SJCRH30 (cell line): ENCODE measurements around the gene TNS3. TPM values are rescaled to one million over a fixed set of nuclear protein-coding genes. Genes with fewer than 3 reads are reported as not detected.

Source experiments
- DNase-seq, 2 experiments: peaks; one replicate each; pipeline ENCODE4 v3.0.0-alpha.2; 2015 to 2020
- H3K27ac ChIP-seq: fragments of 250-450 bp; sonication (Bioruptor Pico); 2 replicates; pipeline ENCODE4 v1.5.1; 2020; ENCODE audit warnings: mild to moderate bottlenecking, moderate library complexity
- H3K27me3 ChIP-seq: fragments of 250-450 bp; sonication (Bioruptor Pico); 2 replicates; pipeline ENCODE4 v1.5.1; 2020; ENCODE audit warnings: mild to moderate bottlenecking, moderate library complexity
- H3K36me3 ChIP-seq: fragments of 250-450 bp; sonication (Bioruptor Pico); 2 replicates; pipeline ENCODE4 v1.5.1; 2020; ENCODE audit warnings: mild to moderate bottlenecking, moderate library complexity
- H3K4me1 ChIP-seq: fragments of 250-450 bp; sonication (Bioruptor Pico); 2 replicates; pipeline ENCODE4 v1.5.1; 2020; ENCODE audit warnings: mild to moderate bottlenecking, moderate library complexity
- H3K4me3 ChIP-seq: fragments of 250-450 bp; sonication (Bioruptor Pico); 2 replicates; pipeline ENCODE4 v1.5.1; 2020; ENCODE audit warnings: mild to moderate bottlenecking, moderate library complexity
- H3K9me3 ChIP-seq: fragments of 250-450 bp; sonication (Bioruptor Pico); replicated peaks from 2 replicates; pipeline ENCODE4 v1.5.1; 2020; ENCODE audit warnings: mild to moderate bottlenecking, moderate library complexity
- total RNA-seq: library from RNA; depleted of rRNA; stranded (reverse); fragments of >200 nt; shearing (Covaris generic); gene quantifications from 2 replicates; pipeline ENCODE4 v1.2.3, GENCODE V29; 2014

TNS3 gene
- total RNA-seq, 1 experiment from 2014 or later: 65.1 TPM

- Histone ChIP-seq H3K27me3 (no peaks in the 10 kb centered on the region; the same call in 1 of the 2 replicates), H3K36me3 (no peaks in the 10 kb centered on the region), H3K9me3 (no peaks in the 10 kb centered on the region), H3K4me3 (no peak overlapping the region), H3K4me1 (no peaks in the 10 kb centered on the region), H3K27ac (no peak overlapping the region)
- DNase-seq: no peak
Observed at GRCh38 chr7:47233996-47234395, 347.9 kb downstream of the TNS3 start.

- H3K9me3 ChIP-seq: no peaks in the 10 kb centered on the region
- DNase-seq: peak in 1 of 2 experiments; percentile 17
- no peak overlapping the region for H3K27ac ChIP-seq
- no peak overlapping the region for H3K4me3 ChIP-seq
- no peaks in the 10 kb centered on the region for H3K4me1 ChIP-seq
- no peaks in the 10 kb centered on the region for H3K27me3 ChIP-seq
- no peaks in the 10 kb centered on the region for H3K36me3 ChIP-seq
Observed at GRCh38 chr7:47232751-47233412, 349.0 kb downstream of the TNS3 start.

GRCh38 chr7:47231627-47232026 lies 350.3 kb downstream of the TNS3 start:
- H3K27ac ChIP-seq: no peak overlapping the region
- no peaks in the 10 kb centered on the region for H3K9me3 ChIP-seq
- H3K36me3 ChIP-seq: no peaks in the 10 kb centered on the region
- no peak for DNase-seq
- H3K27me3 ChIP-seq: no peaks in the 10 kb centered on the region
- H3K4me3 ChIP-seq: no peak overlapping the region
- no peaks in the 10 kb centered on the region for H3K4me1 ChIP-seq

- Histone ChIP-seq H3K4me1 (no peaks in the 10 kb centered on the region), H3K27me3 (no peaks in the 10 kb centered on the region), H3K9me3 (no peaks in the 10 kb centered on the region), H3K27ac (no peak overlapping the region), H3K4me3 (no peak overlapping the region), H3K36me3 (no peaks in the 10 kb centered on the region)
- DNase-seq: no peak
Observed at GRCh38 chr7:47231032-47231431, 350.9 kb downstream of the TNS3 start.

GRCh38 chr7:47228386-47229014 lies 353.4 kb downstream of the TNS3 start:
- no peak overlapping the region for H3K27ac ChIP-seq
- DNase-seq: peak in 1 of 2 experiments; percentile 28
- no peaks in the 10 kb centered on the region for H3K9me3 ChIP-seq
- H3K4me3 ChIP-seq: no peak overlapping the region
- H3K36me3 ChIP-seq: no peaks in the 10 kb centered on the region
- no peaks in the 10 kb centered on the region for H3K27me3 ChIP-seq
- H3K4me1 ChIP-seq: no peaks in the 10 kb centered on the region

GRCh38 chr7:47227762-47228177 lies 354.1 kb downstream of the TNS3 start:
- Histone ChIP-seq H3K4me1 (no peaks in the 10 kb centered on the region), H3K27ac (no peak overlapping the region), H3K27me3 (no peaks in the 10 kb centered on the region), H3K36me3 (no peaks in the 10 kb centered on the region), H3K9me3 (no peaks in the 10 kb centered on the region), H3K4me3 (no peak overlapping the region)
- peak; percentile 61 to 66 for DNase-seq

- H3K27me3 ChIP-seq: no peaks in the 10 kb centered on the region
- DNase-seq: no peak
- H3K9me3 ChIP-seq: no peaks in the 10 kb centered on the region
- H3K27ac ChIP-seq: no peak overlapping the region
- no peaks in the 10 kb centered on the region for H3K36me3 ChIP-seq
- no peak overlapping the region for H3K4me3 ChIP-seq
- no peaks in the 10 kb centered on the region for H3K4me1 ChIP-seq
Observed at GRCh38 chr7:47226696-47227095, 355.2 kb downstream of the TNS3 start.

GRCh38 chr7:47225387-47226131 lies 356.4 kb downstream of the TNS3 start:
- H3K27ac ChIP-seq: no peak overlapping the region
- H3K36me3 ChIP-seq: no peaks in the 10 kb centered on the region
- DNase-seq: no peak
- no peak overlapping the region for H3K4me3 ChIP-seq
- no peaks in the 10 kb centered on the region for H3K4me1 ChIP-seq
- no peaks in the 10 kb centered on the region for H3K27me3 ChIP-seq
- no peaks in the 10 kb centered on the region for H3K9me3 ChIP-seq
